GM23248 (cell line): ENCODE measurements around the gene LAMP1. TPM values are rescaled to one million over a fixed set of nuclear protein-coding genes. Genes with fewer than 3 reads are reported as not detected.

Experiments used
- DNase-seq: peaks from one replicate; pipeline ENCODE4 v3.0.0-alpha.2; 2015
- H2AFZ ChIP-seq: fragments of 200-600 bp; sonication (generic); 2 replicates; pipeline ENCODE4 v1.6.1; 2016; ENCODE audit warnings: antibody characterized with exemption
- H3F3A ChIP-seq: fragments of 200-600 bp; sonication (generic); 2 replicates; pipeline ENCODE4 v1.6.1; 2016; ENCODE audit warnings: mild to moderate bottlenecking, antibody characterized with exemption, mixed run types; ENCODE audit not compliant: insufficient read depth
- H3K27ac ChIP-seq: fragments of 200-600 bp; sonication (generic); 2 replicates; pipeline ENCODE4 v1.5.1; 2016; ENCODE audit warnings: mild to moderate bottlenecking
- H3K27me3 ChIP-seq: fragments of 200-600 bp; sonication (generic); replicated peaks from 2 replicates; pipeline ENCODE4 v1.6.1; 2016; ENCODE audit warnings: mild to moderate bottlenecking; ENCODE audit not compliant: insufficient read depth
- H3K36me3 ChIP-seq: fragments of 200-600 bp; sonication (generic); 2 replicates; pipeline ENCODE4 v1.6.1; 2016; ENCODE audit warnings: low read depth, mild to moderate bottlenecking
- H3K4me1 ChIP-seq: fragments of 200-600 bp; sonication (generic); 2 replicates; pipeline ENCODE4 v1.6.1; 2016; ENCODE audit warnings: mild to moderate bottlenecking; ENCODE audit not compliant: insufficient read depth
- H3K4me2 ChIP-seq: fragments of 200-600 bp; sonication (generic); one replicate; pipeline ENCODE4 v1.6.1; 2016; ENCODE audit warnings: mild to moderate bottlenecking; ENCODE audit not compliant: unreplicated experiment
- H3K4me3 ChIP-seq: fragments of 200-600 bp; sonication (generic); 2 replicates; pipeline ENCODE4 v1.5.1; 2016; ENCODE audit warnings: mild to moderate bottlenecking
- H3K79me2 ChIP-seq: fragments of 200-600 bp; sonication (generic); 2 replicates; pipeline ENCODE4 v1.6.1; 2016; ENCODE audit warnings: mild to moderate bottlenecking; ENCODE audit not compliant: insufficient read depth
- H3K9ac ChIP-seq: fragments of 200-600 bp; sonication (generic); 2 replicates; pipeline ENCODE4 v1.6.1; 2016; ENCODE audit warnings: mild to moderate bottlenecking
- H3K9me2 ChIP-seq: fragments of 200-600 bp; sonication (generic); 2 replicates; pipeline ENCODE4 v1.6.1; 2016; ENCODE audit warnings: mixed run types, mild to moderate bottlenecking, moderate library complexity; ENCODE audit not compliant: insufficient read depth
- H3K9me3 ChIP-seq: fragments of 200-600 bp; sonication (generic); one replicate; pipeline ENCODE4 v1.6.1; 2017; ENCODE audit warnings: low read depth
- H4K20me1 ChIP-seq: fragments of 200-600 bp; sonication (generic); 2 replicates; pipeline ENCODE4 v1.6.0; 2016; ENCODE audit not compliant: insufficient read depth
- EZH2 ChIP-seq: fragments of 200-600 bp; sonication (generic); IDR thresholded peaks from 2 replicates; pipeline ENCODE4 v1.6.1; 2018; ENCODE audit warnings: antibody characterized with exemption, mild to moderate bottlenecking; ENCODE audit not compliant: insufficient read depth, poor library complexity, severe bottlenecking
- EZH2phosphoT487 ChIP-seq: fragments of 200-600 bp; sonication (generic); IDR thresholded peaks from 2 replicates; pipeline ENCODE4 v1.6.1; 2018; ENCODE audit warnings: antibody characterized with exemption, moderate library complexity, mild to moderate bottlenecking, low read depth; ENCODE audit not compliant: insufficient read depth
- WGBS, 2 experiments: methylation state at CpG; one replicate each; pipeline ENCODE4 v1.1.6; 2015 to 2017; ENCODE audit warnings: low lambda C conversion rate in 2 of 2, low coverage in 1 of 2; ENCODE audit errors: missing lambda C conversion rate in 2 of 2; 5-methylcytosine and 5-hydroxymethylcytosine counted together
- in situ Hi-C: fragments of 300-500 bp; cut with MboI; formaldehyde crosslinking; loops from 2 replicates; pipeline ENCODE4 v1.15.0; 2020
- polyA plus RNA-seq: library from polyadenylated mRNA; unstranded; fragments of >200 nt; fragmentation: Nextera tagmentation; extraction: Ambion mirVana; gene quantifications from 2 replicates; pipeline ENCODE4 v1.2.1, GENCODE V29; 2016
- total RNA-seq: library from RNA; depleted of rRNA; stranded (reverse); fragments of >200 nt; shearing (Covaris generic); gene quantifications from 2 replicates; pipeline ENCODE4 v1.2.3, GENCODE V29; 2014

The LAMP1 gene
- total and polyA plus RNA-seq, 2 experiments from 2014 or later: 111 to 305 TPM

DNA sequence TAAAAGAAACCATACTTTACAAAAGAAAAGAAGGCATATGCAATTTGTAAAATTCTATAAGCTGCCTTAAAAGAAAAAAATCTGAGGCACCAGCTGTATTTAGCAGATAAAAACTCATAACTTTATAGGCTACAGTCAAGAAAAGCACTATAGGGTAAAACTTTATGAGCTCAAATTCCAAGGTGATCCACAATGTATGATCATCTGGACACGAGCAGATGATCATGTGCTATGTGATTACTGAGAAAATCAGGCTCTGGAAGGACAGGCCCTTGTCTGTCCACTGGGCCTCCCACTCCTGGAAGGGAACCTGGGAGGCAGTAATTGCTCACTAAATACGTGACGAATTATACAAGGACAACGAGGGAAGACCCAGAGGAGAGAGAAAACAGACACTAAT lies 59.6 kb downstream of the LAMP1 start:
- H4K20me1 ChIP-seq: no peaks in the 10 kb centered on the region
- in situ Hi-C loops: no loop called here

DNA sequence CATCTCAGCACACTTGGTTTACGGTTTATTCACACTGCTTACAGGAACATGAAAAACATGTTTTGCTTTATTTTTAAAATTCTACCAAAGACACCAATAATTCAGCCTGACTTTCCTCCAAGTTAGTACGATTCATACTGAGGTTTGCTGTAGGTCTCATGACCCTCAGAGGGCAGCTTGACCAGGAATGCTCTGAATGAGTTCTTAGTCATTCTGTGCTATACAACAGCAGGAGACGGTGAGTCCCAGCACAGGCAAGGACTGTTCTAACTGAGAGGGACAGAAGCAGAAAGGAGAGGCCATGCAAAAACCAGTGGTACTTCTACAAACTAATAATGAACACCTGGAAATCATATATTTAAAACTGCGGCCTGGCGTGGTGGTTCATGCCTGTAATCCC lies 60.5 kb downstream of the LAMP1 start:
- DNase-seq: peak; percentile 88
- Histone ChIP-seq H3K9me3 (no peaks in the 10 kb centered on the region), H4K20me1 (no peaks in the 10 kb centered on the region), H3K4me1 (peaks cover 6% of the 10 kb centered on the region), H3F3A (peaks cover 7% of the 10 kb centered on the region; the same call in 1 of the 2 replicates), H3K4me2 (no peak overlapping the region), H3K9me2 (no peaks in the 10 kb centered on the region), H3K9ac (no peak overlapping the region), H3K4me3 (no peak overlapping the region), H3K27ac (no peak overlapping the region), H2AFZ (no peak overlapping the region), H3K79me2 (no peaks in the 10 kb centered on the region), H3K36me3 (no peaks in the 10 kb centered on the region), H3K27me3 (peaks cover 14% of the 10 kb centered on the region)
- in situ Hi-C loops: no loop called here
- 51 to 55% methylated on average over 5 of the region's 5 CpGs for WGBS, 2 experiments
- no peak for TF ChIP-seq EZH2
- TF ChIP-seq EZH2phosphoT487: no peak

More for the DNA sequence above, 59.6 kb downstream of the LAMP1 start:
- Histone ChIP-seq H3K27me3 (0 out of 2 replicates have a peak, but pooled peaks cover 6% of the 10 kb centered on the region), H3K9me2 (no peaks in the 10 kb centered on the region), H3K4me3 (no peak overlapping the region), H2AFZ (no peak overlapping the region), H3K4me2 (no peak overlapping the region), H3K4me1 (peaks cover 6% of the 10 kb centered on the region), H3F3A (peaks cover 7% of the 10 kb centered on the region; the same call in 1 of the 2 replicates), H3K9me3 (no peaks in the 10 kb centered on the region), H3K27ac (no peak overlapping the region), H3K9ac (no peak overlapping the region), H3K79me2 (no peaks in the 10 kb centered on the region), H3K36me3 (no peaks in the 10 kb centered on the region)
- DNase-seq: no peak
- no peak for TF ChIP-seq EZH2
- TF ChIP-seq EZH2phosphoT487: no peak
- WGBS, 2 experiments: 53 to 67% methylated on average over 4 of the region's 4 CpGs

DNA sequence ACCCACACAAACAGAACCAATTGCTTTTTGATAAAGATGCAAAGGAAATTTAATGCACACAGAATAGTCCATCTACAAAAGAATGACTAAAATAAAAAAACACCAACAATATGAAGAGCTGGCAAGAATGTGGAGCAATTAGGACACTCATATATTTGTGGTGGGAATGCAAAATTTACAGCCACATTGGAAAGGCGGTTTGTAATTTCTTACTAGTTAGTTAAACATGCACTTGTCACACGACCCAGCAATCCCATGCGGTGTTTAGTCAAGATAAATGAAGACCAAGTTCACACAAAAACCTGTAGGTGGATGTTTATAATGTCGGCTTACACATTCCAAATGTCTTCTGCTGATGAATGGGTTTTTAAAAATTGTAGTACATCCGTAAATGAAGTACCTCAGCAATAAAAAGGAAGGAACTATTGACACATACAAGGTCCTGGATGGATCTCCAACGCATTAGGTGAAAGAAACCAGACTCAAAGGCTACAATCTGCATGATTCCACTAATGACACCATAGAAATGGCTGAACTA lies 61.7 kb downstream of the LAMP1 start:
- H3K4me3 ChIP-seq: no peak overlapping the region
- no peaks in the 10 kb centered on the region for H3K79me2 ChIP-seq
- H3K9me3 ChIP-seq: no peaks in the 10 kb centered on the region
- H4K20me1 ChIP-seq: no peaks in the 10 kb centered on the region
- H3F3A ChIP-seq: peaks cover 7% of the 10 kb centered on the region; the same call in 1 of the 2 replicates
- H2AFZ ChIP-seq: no peak overlapping the region
- no peaks in the 10 kb centered on the region for H3K36me3 ChIP-seq
- H3K27ac ChIP-seq: no peak overlapping the region
- H3K4me1 ChIP-seq: peaks cover 6% of the 10 kb centered on the region
- no peak overlapping the region for H3K4me2 ChIP-seq
- in situ Hi-C loops: no loop called here
- peak; percentile 31 for DNase-seq
- TF ChIP-seq EZH2phosphoT487: no peak
- no peak for TF ChIP-seq EZH2
- H3K9ac ChIP-seq: no peak overlapping the region
- peaks cover 26% of the 10 kb centered on the region for H3K27me3 ChIP-seq
- 54 to 62% methylated on average over 6 of the region's 6 CpGs for WGBS, 2 experiments
- H3K9me2 ChIP-seq: no peaks in the 10 kb centered on the region

DNA sequence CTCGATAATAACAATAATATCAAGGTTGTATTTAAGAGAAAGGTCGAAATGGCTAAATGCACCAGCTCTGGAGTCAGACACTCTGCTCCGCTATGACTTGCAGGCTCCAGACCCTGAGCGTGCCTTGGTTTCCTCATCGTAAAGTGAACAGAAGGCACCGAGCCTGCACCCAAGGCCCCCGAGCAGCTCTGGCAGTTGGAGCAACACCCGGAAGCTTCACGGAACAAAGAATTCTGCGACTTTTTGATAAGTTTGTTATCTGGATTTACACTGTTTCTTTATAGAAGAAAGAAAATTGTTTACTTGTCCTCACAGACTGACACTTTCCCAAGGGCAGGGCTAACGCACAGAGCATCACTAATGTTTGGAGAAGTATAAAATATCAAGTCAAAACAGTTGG lies 62.5 kb downstream of the LAMP1 start:
- Histone ChIP-seq H3K36me3 (no peaks in the 10 kb centered on the region), H3K79me2 (no peaks in the 10 kb centered on the region), H3K9me2 (no peaks in the 10 kb centered on the region), H3K27ac (no peak overlapping the region), H3K27me3 (peaks cover 27% of the 10 kb centered on the region), H3K4me1 (peaks cover 6% of the 10 kb centered on the region), H2AFZ (no peak overlapping the region), H4K20me1 (no peaks in the 10 kb centered on the region), H3K4me2 (no peak overlapping the region), H3F3A (peaks cover 7% of the 10 kb centered on the region; the same call in 1 of the 2 replicates), H3K9me3 (no peaks in the 10 kb centered on the region), H3K4me3 (no peak overlapping the region), H3K9ac (no peak overlapping the region)
- no peak for DNase-seq
- WGBS, 2 experiments: 83 to 85% methylated on average over 11 of the region's 11 CpGs
- TF ChIP-seq EZH2phosphoT487 (no peak), EZH2 (no peak)
- in situ Hi-C loops: no loop called here
